ENCODE results near the gene NUP210L. TPM values are rescaled to one million over a fixed set of nuclear protein-coding genes. Genes with fewer than 3 reads are reported as not detected.
"Not testable (repeated sequence)": the region's sequence is repeated elsewhere in the genome, so short reads cannot be mapped to it uniquely, and the experiment has no call there.

Gene NUP210L
- total RNA-seq, 2 donors from 2014 or later, result 0.14 to 0.41 TPM

DNA sequence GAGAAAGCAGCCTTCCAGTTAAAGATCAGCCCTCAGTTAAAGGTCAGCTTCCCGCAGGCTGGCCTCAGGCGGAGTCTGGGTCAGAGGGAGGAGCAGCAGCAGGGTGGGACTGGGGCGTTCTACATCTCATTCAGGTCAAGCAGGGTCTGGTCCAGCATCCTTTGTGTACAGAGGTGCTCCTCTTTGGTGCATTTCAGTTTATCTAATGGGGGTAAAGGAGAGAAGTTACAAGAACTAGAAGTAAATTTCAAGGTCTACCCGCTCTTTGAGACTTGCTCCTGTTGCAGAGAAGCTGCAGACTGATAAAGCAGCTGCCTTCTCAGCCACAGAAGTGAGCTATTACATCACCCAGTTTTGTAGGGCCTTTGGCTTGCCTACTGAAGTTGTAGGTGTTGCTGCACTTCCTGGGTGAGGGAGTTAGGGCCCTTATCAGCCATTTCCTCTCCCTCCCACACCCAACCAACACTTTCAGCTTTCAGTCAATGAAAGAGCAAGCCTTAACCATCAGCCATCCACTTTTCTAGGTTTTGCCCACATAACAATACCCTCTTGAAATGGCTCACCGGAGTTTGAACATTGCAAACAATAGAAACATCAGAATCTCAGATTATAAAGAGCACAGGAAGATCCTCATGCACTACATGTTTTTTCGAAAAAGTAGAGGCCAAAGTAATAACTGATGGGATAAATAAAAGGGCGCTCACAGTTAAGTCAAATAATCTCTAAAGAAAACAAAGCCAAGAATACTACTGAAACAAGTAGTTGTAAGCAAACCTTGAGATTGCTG is 2.8 kb upstream of the NUP210L start:
- Histone ChIP-seq H3K4me1 (ENCODE audit: control insufficient read depth in 1 of 2, low read depth in 2 of 2) (peaks cover 9 to 24% of the 10 kb centered on the region in 2 donors), H3K36me3 (peaks cover 27% of the 10 kb centered on the region), H3K4me3 (no peak overlapping the region), H3K9me3 (no peaks in the 10 kb centered on the region), H3K27me3 (replicated peaks; ENCODE audit: insufficient read depth) (no peaks in the 10 kb centered on the region), H3K27ac (peak overlapping the region in 1 of 2 donors; percentile 28)
- TF ChIP-seq, protein P1, sequence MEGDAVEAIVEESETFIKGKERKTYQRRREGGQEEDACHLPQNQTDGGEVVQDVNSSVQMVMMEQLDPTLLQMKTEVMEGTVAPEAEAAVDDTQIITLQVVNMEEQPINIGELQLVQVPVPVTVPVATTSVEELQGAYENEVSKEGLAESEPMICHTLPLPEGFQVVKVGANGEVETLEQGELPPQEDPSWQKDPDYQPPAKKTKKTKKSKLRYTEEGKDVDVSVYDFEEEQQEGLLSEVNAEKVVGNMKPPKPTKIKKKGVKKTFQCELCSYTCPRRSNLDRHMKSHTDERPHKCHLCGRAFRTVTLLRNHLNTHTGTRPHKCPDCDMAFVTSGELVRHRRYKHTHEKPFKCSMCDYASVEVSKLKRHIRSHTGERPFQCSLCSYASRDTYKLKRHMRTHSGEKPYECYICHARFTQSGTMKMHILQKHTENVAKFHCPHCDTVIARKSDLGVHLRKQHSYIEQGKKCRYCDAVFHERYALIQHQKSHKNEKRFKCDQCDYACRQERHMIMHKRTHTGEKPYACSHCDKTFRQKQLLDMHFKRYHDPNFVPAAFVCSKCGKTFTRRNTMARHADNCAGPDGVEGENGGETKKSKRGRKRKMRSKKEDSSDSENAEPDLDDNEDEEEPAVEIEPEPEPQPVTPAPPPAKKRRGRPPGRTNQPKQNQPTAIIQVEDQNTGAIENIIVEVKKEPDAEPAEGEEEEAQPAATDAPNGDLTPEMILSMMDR (IDR thresholded peaks at IDR 0.05), result no peak
- ATAC-seq (ENCODE audit: insufficient number of reproducible peaks, low FRiP score, low read depth) (no peak), DNase-seq (ENCODE audit: low spot score) (no peak)

DNA sequence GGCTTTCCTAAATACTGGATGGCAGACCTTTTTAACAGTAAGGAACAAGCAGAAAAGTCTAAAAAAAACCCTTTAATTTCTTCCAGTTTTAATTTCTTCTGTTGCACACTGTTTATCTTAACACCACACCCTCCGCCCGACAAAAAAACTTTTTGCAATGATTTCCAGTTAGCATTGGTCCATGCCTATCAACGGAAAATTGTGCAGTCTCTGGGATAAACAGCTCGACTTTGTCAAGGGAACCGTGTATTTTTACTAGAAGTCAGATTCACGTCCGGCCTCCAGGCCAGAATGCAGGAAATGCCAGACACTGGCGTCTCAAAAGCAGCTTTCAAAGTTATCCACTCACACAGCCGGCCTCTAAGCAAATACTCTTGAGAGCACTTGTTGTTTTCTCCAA is 378 bp upstream of the NUP210L start:
- DNase-seq (ENCODE audit: low spot score), result peak; percentile 13
- peak overlapping the region; percentile 68 to 79 for H3K27ac ChIP-seq
- H3K4me1 ChIP-seq (ENCODE audit: control insufficient read depth in 1 of 2, low read depth in 2 of 2), result peaks cover 13 to 28% of the 10 kb centered on the region in 2 donors

DNA sequence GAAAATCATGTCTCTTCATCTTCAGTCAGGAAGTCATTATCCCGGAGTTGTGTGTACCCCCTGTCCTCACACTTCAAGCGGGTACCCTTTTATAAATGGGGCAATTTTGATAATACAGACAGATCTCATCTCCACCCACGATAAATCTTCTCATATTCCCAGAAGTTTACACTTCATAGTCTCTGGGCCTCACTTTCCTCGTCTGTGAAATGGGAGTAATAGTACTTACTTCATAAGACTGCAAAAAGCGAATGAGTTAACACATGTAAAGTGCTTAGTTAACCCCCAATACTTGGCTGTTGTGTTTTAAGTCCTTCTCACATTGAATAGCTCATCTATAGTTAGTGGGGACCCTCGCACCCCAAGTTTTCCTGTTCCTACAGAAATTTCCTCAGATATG is 820 bp downstream of the NUP210L start:
- TF ChIP-seq, protein P1 (IDR thresholded peaks at IDR 0.05), result no peak
- Histone ChIP-seq H3K4me1 (ENCODE audit: control insufficient read depth in 1 of 2, low read depth in 2 of 2) (peaks cover 13 to 28% of the 10 kb centered on the region in 2 donors), H3K4me3 (no peak overlapping the region), H3K36me3 (peaks cover 6% of the 10 kb centered on the region), H3K27ac (peak overlapping the region; percentile 68 to 79), H3K9me3 (no peaks in the 10 kb centered on the region), H3K27me3 (replicated peaks; ENCODE audit: insufficient read depth) (no peaks in the 10 kb centered on the region)
- ATAC-seq (ENCODE audit: insufficient number of reproducible peaks, low FRiP score, low read depth), result no peak
- no peak for DNase-seq (ENCODE audit: low spot score)

More for the DNA sequence above, 378 bp upstream of the NUP210L start:
- ATAC-seq (ENCODE audit: insufficient number of reproducible peaks, low FRiP score, low read depth), result peak; percentile 88
- Histone ChIP-seq H3K9me3 (no peaks in the 10 kb centered on the region), H3K27me3 (replicated peaks; ENCODE audit: insufficient read depth) (no peaks in the 10 kb centered on the region), H3K4me3 (peak overlapping the region; percentile 29), H3K36me3 (peaks cover 11% of the 10 kb centered on the region)
- TF ChIP-seq, protein P1 (IDR thresholded peaks at IDR 0.05), result no peak

DNA sequence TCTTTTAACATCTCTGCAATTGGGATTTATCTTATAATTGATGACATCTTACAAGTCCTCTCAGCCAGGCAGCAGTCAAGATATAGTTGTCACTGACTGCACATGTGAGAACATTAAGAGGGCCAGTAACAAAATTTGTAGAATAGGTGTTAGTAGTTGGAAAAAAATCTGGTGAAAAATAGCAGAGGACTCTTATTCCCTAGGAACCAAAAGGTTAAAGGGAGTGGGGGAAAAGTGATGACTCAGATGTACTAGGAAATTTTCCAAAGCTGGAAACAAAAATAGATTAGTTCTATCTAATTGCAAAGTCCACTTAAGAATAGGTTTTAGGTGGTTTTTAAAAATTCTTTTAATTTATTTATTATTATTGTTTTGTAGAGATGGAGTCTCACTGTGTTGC is 3.6 kb downstream of the NUP210L start:
- Histone ChIP-seq H3K27ac (peak overlapping the region in 1 of 2 donors; percentile 45), H3K4me1 (ENCODE audit: control insufficient read depth in 1 of 2, low read depth in 2 of 2) (peaks cover 10 to 24% of the 10 kb centered on the region in 2 donors), H3K9me3 (no peaks in the 10 kb centered on the region), H3K4me3 (no peak overlapping the region), H3K27me3 (replicated peaks; ENCODE audit: insufficient read depth) (no peaks in the 10 kb centered on the region), H3K36me3 (no peaks in the 10 kb centered on the region)
- TF ChIP-seq, protein P1 (IDR thresholded peaks at IDR 0.05), result no peak
- DNase-seq (ENCODE audit: low spot score) (no peak), ATAC-seq (ENCODE audit: insufficient number of reproducible peaks, low FRiP score, low read depth) (no peak)

DNA sequence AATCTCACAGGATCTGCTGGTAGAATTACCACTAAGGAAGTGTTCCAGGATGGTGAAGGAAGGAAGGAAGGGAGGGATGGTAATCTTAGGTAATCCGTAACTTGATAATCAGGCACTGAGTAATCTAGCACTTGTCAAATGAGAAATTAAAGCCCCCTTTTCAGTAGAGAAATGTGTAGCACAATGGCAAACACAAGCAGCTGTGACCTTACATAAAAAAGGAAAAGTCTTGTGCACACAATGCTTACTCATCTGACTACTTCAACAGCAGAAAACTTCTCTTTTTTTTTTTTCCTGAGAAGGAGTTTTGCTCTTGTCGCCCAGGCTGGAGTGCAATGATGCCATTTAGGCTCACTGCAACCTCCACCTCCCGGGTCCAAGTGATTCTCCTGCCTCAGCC is 6.1 kb downstream of the NUP210L start:
- Histone ChIP-seq H3K9me3 (no peaks in the 10 kb centered on the region), H3K4me3 (no peak overlapping the region), H3K36me3 (no peaks in the 10 kb centered on the region), H3K27me3 (replicated peaks; ENCODE audit: insufficient read depth) (no peaks in the 10 kb centered on the region), H3K4me1 (ENCODE audit: control insufficient read depth in 1 of 2, low read depth in 2 of 2) (peaks cover 4% of the 10 kb centered on the region in 2 donors), H3K27ac (no peak overlapping the region)
- TF ChIP-seq, protein P1 (IDR thresholded peaks at IDR 0.05), result no peak
- DNase-seq (ENCODE audit: low spot score) (no peak), ATAC-seq (ENCODE audit: insufficient number of reproducible peaks, low FRiP score, low read depth) (no peak)

DNA sequence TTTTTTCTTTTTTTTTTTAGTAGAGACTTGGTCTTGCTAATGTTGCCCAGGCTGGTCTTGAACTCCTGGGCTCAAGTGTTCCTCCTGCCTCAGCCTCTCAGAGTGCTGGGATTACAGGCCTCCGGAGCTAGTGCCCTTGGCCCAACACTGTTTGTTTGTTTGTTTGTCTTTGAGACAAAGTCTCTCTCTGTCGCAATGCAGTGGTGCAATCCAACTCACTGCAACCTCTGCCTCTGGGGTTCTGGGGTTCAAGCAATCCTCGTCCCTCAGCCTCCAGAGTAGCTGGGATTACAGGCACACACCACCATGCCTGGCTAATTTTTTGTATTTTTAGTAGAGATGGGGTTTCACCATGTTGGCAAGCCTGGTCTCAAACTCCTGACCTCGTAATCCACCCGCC is 7.4 kb downstream of the NUP210L start:
- not testable (repeated sequence) for DNase-seq (ENCODE audit: low spot score); H3K36me3 ChIP-seq; H3K27me3 ChIP-seq (replicated peaks; ENCODE audit: insufficient read depth); H3K9me3 ChIP-seq; H3K4me1 ChIP-seq (ENCODE audit: control insufficient read depth in 1 of 2, low read depth in 2 of 2); H3K4me3 ChIP-seq; ATAC-seq (ENCODE audit: insufficient number of reproducible peaks, low FRiP score, low read depth); H3K27ac ChIP-seq
